ENCODE data around the gene ZNF512. TPM values are rescaled to one million over a fixed set of nuclear protein-coding genes. Genes with fewer than 3 reads are reported as not detected.
"Not testable (repeated sequence)": the region's sequence is repeated elsewhere in the genome, so short reads cannot be mapped to it uniquely, and the experiment has no call there.

Gene ZNF512
- total RNA-seq, 2 donors from 2014 or later: 31.4 to 55.6 TPM

GRCh38 chr2:27628767-27629709, 46.2 kb downstream of the ZNF512 start, which contains the start of the genes CCDC121 and GPN1:
CCDC121 (minus strand) TSS chr2:27629012; CDS start chr2:27627799, 1,213 bp downstream.
GPN1 (plus strand) TSS chr2:27629050; CDS start chr2:27629059, 9 bp downstream.
- TF ChIP-seq CTCF (IDR thresholded peaks at IDR 0.05) (peak in 1 of 4 experiments; percentile 16), POLR2A (IDR thresholded peaks at IDR 0.05) (peak; percentile 82), POLR2AphosphoS5 (IDR thresholded peaks at IDR 0.05) (peak; percentile 94)
- no peaks in the 10 kb centered on the region for H3K36me3 ChIP-seq
- no peaks in the 10 kb centered on the region for H3K27me3 ChIP-seq (replicated peaks; ENCODE audit: insufficient read depth)
- peak within 1 kb of the TSS; percentile 82 to 85 for H3K27ac ChIP-seq
- under 1% methylated on average over 44 of the region's 44 CpGs for WGBS
- peaks cover 11% of the 10 kb centered on the region for H3K4me1 ChIP-seq (replicated peaks)
- H3K4me3 ChIP-seq: peak within 1 kb of the TSS; percentile 69 to 79
- peak; percentile 80 for DNase-seq (ENCODE audit: low spot score)
- intact Hi-C loops (cut with DNase I): no loop called here
- H3K9me3 ChIP-seq: no peaks in the 10 kb centered on the region

- H3K9me3 ChIP-seq; DNase-seq (ENCODE audit: low spot score); H3K36me3 ChIP-seq; H3K4me3 ChIP-seq; H3K27me3 ChIP-seq (replicated peaks; ENCODE audit: insufficient read depth); intact Hi-C loops (cut with DNase I); H3K27ac ChIP-seq: not testable (repeated sequence)
- WGBS: 93% methylated on average over 2 of the region's 2 CpGs
- H3K4me1 ChIP-seq (replicated peaks): peaks cover 11% of the 10 kb centered on the region
Observed at GRCh38 chr2:27630257-27630656, 47.4 kb downstream of the ZNF512 start.

GRCh38 chr2:27634291-27634690, 51.4 kb downstream of the ZNF512 start:
- intact Hi-C loops (cut with DNase I): no loop called here
- WGBS: 93% methylated on average over 2 of the region's 2 CpGs
- TF ChIP-seq POLR2A (IDR thresholded peaks at IDR 0.05): no peak
- no peak for TF ChIP-seq POLR2AphosphoS5 (IDR thresholded peaks at IDR 0.05)
- TF ChIP-seq CTCF (IDR thresholded peaks at IDR 0.05): no peak
- no peak overlapping the region for H3K27ac ChIP-seq
- no peak overlapping the region for H3K4me3 ChIP-seq
- no peaks in the 10 kb centered on the region for H3K4me1 ChIP-seq (replicated peaks)
- no peaks in the 10 kb centered on the region for H3K9me3 ChIP-seq
- no peak for DNase-seq (ENCODE audit: low spot score)
- H3K27me3 ChIP-seq (replicated peaks; ENCODE audit: insufficient read depth): no peaks in the 10 kb centered on the region
- H3K36me3 ChIP-seq: peaks cover 10 to 19% of the 10 kb centered on the region in 2 donors

- no peaks in the 10 kb centered on the region for H3K27me3 ChIP-seq (replicated peaks; ENCODE audit: insufficient read depth)
- no peak for DNase-seq (ENCODE audit: low spot score)
- H3K27ac ChIP-seq: no peak overlapping the region
- intact Hi-C loops (cut with DNase I): no loop called here
- H3K36me3 ChIP-seq: peaks cover 15 to 23% of the 10 kb centered on the region in 2 donors
- H3K9me3 ChIP-seq: no peaks in the 10 kb centered on the region
- TF ChIP-seq CTCF (IDR thresholded peaks at IDR 0.05) (no peak), POLR2A (IDR thresholded peaks at IDR 0.05) (no peak), POLR2AphosphoS5 (IDR thresholded peaks at IDR 0.05) (no peak)
- 89% methylated on average over 5 of the region's 5 CpGs for WGBS
- H3K4me3 ChIP-seq: no peak overlapping the region
- H3K4me1 ChIP-seq (replicated peaks): no peaks in the 10 kb centered on the region
Observed at GRCh38 chr2:27636766-27637165, 53.9 kb downstream of the ZNF512 start.

- peaks cover 15 to 23% of the 10 kb centered on the region in 2 donors for H3K36me3 ChIP-seq
- TF ChIP-seq CTCF (IDR thresholded peaks at IDR 0.05): no peak
- TF ChIP-seq POLR2AphosphoS5 (IDR thresholded peaks at IDR 0.05): no peak
- no peak for TF ChIP-seq POLR2A (IDR thresholded peaks at IDR 0.05)
- DNase-seq (ENCODE audit: low spot score): no peak
- intact Hi-C loops (cut with DNase I): no loop called here
- no peaks in the 10 kb centered on the region for H3K4me1 ChIP-seq (replicated peaks)
- H3K9me3 ChIP-seq: no peaks in the 10 kb centered on the region
- H3K27me3 ChIP-seq (replicated peaks; ENCODE audit: insufficient read depth): no peaks in the 10 kb centered on the region
- no peak overlapping the region for H3K4me3 ChIP-seq
- 85% methylated on average over 3 of the region's 3 CpGs for WGBS
- no peak overlapping the region for H3K27ac ChIP-seq
Observed at GRCh38 chr2:27638037-27638637, 55.3 kb downstream of the ZNF512 start.
